K562 (cell line): ENCODE measurements around the gene JUN. TPM values are rescaled to one million over a fixed set of nuclear protein-coding genes. Genes with fewer than 3 reads are reported as not detected.

ENCODE experiments used
- BCLAF1 ChIP-seq, 2 experiments: fragments of 450-650 bp in 1 of 2; IDR thresholded peaks; 2 replicates each; pipeline ENCODE4 v1.6.1; 2011 to 2017; ENCODE audit warnings: low read depth in 2 of 2, antibody characterized with exemption in 1 of 2, borderline replicate concordance in 1 of 2, low read length in 1 of 2, mild to moderate bottlenecking in 1 of 2, mixed read lengths in 1 of 2; ENCODE audit not compliant: control insufficient read depth in 1 of 2
- MAFK ChIP-seq: IDR thresholded peaks from 2 replicates; pipeline ENCODE4 v1.6.1; 2011; ENCODE audit warnings: low read length, improper control_type of control experiment
- PML ChIP-seq: IDR thresholded peaks from 2 replicates; pipeline ENCODE4 v1.6.1; 2012; ENCODE audit warnings: low read length, inconsistent platforms
- POLR2B ChIP-seq: fragments of 450-650 bp; IDR thresholded peaks from 2 replicates; pipeline ENCODE4 v1.6.1; 2018; ENCODE audit warnings: low read depth; ENCODE audit not compliant: partially characterized antibody
- POU5F1 ChIP-seq: fragments of 150-350 bp; IDR thresholded peaks from 2 replicates; pipeline ENCODE4 v1.6.1; 2014; ENCODE audit warnings: borderline replicate concordance, low read length, low read depth, mild to moderate bottlenecking; ENCODE audit not compliant: partially characterized antibody
- PTRF ChIP-seq: fragments of 450-650 bp; IDR thresholded peaks from 2 replicates; pipeline ENCODE4 v1.6.1; 2016; ENCODE audit warnings: mild to moderate bottlenecking, missing genetic modification characterization, missing compliant biosample characterization
- SNRNP70 ChIP-seq: fragments of 200-400 bp; formaldehyde crosslinking; optimal IDR thresholded peaks from 2 replicates; pipeline ENCODE3; 2017; ENCODE audit warnings: low read depth, low read length
- SP1 ChIP-seq: sonication (generic); formaldehyde crosslinking; IDR thresholded peaks from 2 replicates; pipeline ENCODE4 v1.8.1; 2022; ENCODE audit warnings: mild to moderate bottlenecking, missing genetic modification reagents
- SP2 ChIP-seq: IDR thresholded peaks from 2 replicates; pipeline ENCODE4 v1.6.1; 2011; ENCODE audit warnings: mild to moderate bottlenecking, low read depth, low read length, moderate library complexity; ENCODE audit not compliant: poor library complexity, severe bottlenecking; ENCODE audit errors: extremely low read depth
- TEAD1 ChIP-seq, 2 experiments: fragments of 450-650 bp in 1 of 2; sonication (generic) in 1 of 2; formaldehyde crosslinking; IDR thresholded peaks; 2 replicates each; pipeline versions ENCODE4 v1.4.0 to v1.8.0; 2020 to 2022; ENCODE audit warnings: mild to moderate bottlenecking in 2 of 2, missing genetic modification reagents in 1 of 2
- USF1 ChIP-seq: sonication (generic); formaldehyde crosslinking; IDR thresholded peaks from 2 replicates; pipeline ENCODE4 v1.9.0; 2022; ENCODE audit warnings: mild to moderate bottlenecking, missing genetic modification reagents
- ZBTB40 ChIP-seq, 2 experiments: fragments of 450-650 bp in 1 of 2; sonication (generic) in 1 of 2; formaldehyde crosslinking in 1 of 2; IDR thresholded peaks; 2 replicates each; pipeline versions ENCODE4 v1.7.1 to v1.9.0; 2016 to 2022; ENCODE audit warnings: inconsistent platforms in 1 of 2, mild to moderate bottlenecking in 1 of 2, missing genetic modification reagents in 1 of 2
- ZNF316 ChIP-seq: fragments of 450-650 bp; IDR thresholded peaks from 2 replicates; pipeline ENCODE4 v1.6.1; 2016
- polyA plus RNA-seq, 8 experiments: library from polyadenylated mRNA; depleted of rRNA in 4 of 8; stranded (reverse) in 5 of 8; unstranded in 3 of 8; fragments of >200 nt; fragmentation: Nextera tagmentation in 2 of 8; fragmentation: Illumina TruSeq in 1 of 8; extraction: Ambion mirVana in 2 of 8; extraction: Trizol in 1 of 8; gene quantifications; 2 replicates each; pipeline versions ENCODE4 v1.2.1 to v1.2.3, GENCODE V29; 2011 to 2014; ENCODE audit warnings: inconsistent platforms in 1 of 8, missing spikeins in 1 of 8
- total RNA-seq, 7 experiments: library from RNA; depleted of rRNA in 6 of 7; stranded (reverse); fragments of >200 nt in 6 of 7; fragmentation: Illumina TruSeq in 2 of 7; extraction: Trizol in 2 of 7; gene quantifications; 2 replicates each; pipeline versions ENCODE4 v1.2.1 to v1.2.3, GENCODE V29; 2011 to 2021; ENCODE audit warnings: low replicate concordance in 1 of 7

The JUN gene
- total and polyA plus RNA-seq, 9 of the 15 experiments (the other 6 are each of a cell fraction or from before 2014, with no cell fraction given): 0.32 to 23.4 (median 4.0) TPM

GRCh38 chr1:58779801-58780382, 4.0 kb downstream of the JUN start (continued):
- TF ChIP-seq ZBTB40 (IDR thresholded peaks at IDR 0.05) (0 out of 2 replicates have a peak, but pooled peaks have one; percentile 25), ZBTB40 (CRISPR knock-in tag; IDR thresholded peaks at IDR 0.05) (no peak), MAFK (peak; percentile 92), SNRNP70 (no peak), POU5F1 (no peak), BCLAF1 (IDR thresholded peaks at IDR 0.05; ENCODE audit: borderline replicate concordance in 1 of 2, control insufficient read depth in 1 of 2, low read depth in 2 of 2, low read length in 1 of 2) (no peak), SP1 (CRISPR knock-in tag) (peak; percentile 24; the same call in 1 of the 2 replicates), PML (peak; percentile 25; the same call in 1 of the 2 replicates), TEAD1 (CRISPR knock-in tag; IDR thresholded peaks at IDR 0.05) (peak in 1 of 2 experiments; percentile 21; a peak in 1 of 4 replicates), POLR2B (peak; percentile 60), ZNF316 (peak; percentile 89), USF1 (no peak), PTRF (tag) (no peak), SP2 (no peak)
